Small intestine (tissue), 7 donors: ENCODE data around the gene PTK7. TPM values are rescaled to one million over a fixed set of nuclear protein-coding genes. Genes with fewer than 3 reads are reported as not detected.
A peak's percentile ranks its signal among the peaks of the same experiment; 100 is the strongest.

Experiments used
- DNase-seq, 2 donors: peaks; one replicate each; pipeline versions ENCODE4 v3.0.0 to v3.0.0-alpha.2; 2013
- FAIRE-seq: peaks from 2 replicates; lab custom pipeline; 2012; peaks lifted over from hg19 to GRCh38; lab: Jason Lieb, UNC
- H3K27ac ChIP-seq, 3 donors: one replicate each; pipeline ENCODE4 v1.5.1; 2013; ENCODE audit warnings: low read length in 2 of 3, mild to moderate bottlenecking in 2 of 3, control low read depth in 1 of 3, inconsistent platforms in 1 of 3, low read depth in 1 of 3, moderate library complexity in 1 of 3
- H3K27me3 ChIP-seq, 3 donors: one replicate each; pipeline ENCODE4 v1.6.1; 2013; ENCODE audit warnings: low read length in 3 of 3, inconsistent platforms in 1 of 3; ENCODE audit not compliant: control insufficient read depth in 3 of 3, insufficient read depth in 3 of 3
- H3K36me3 ChIP-seq, 3 donors: one replicate each; pipeline ENCODE4 v1.6.1; 2013; ENCODE audit warnings: low read length in 3 of 3, inconsistent platforms in 1 of 3, low read depth in 1 of 3, mild to moderate bottlenecking in 1 of 3, moderate library complexity in 1 of 3; ENCODE audit not compliant: control insufficient read depth in 3 of 3, insufficient read depth in 2 of 3
- H3K4me1 ChIP-seq, 3 donors: one replicate each; pipeline ENCODE4 v1.6.1; 2013; ENCODE audit warnings: low read length in 2 of 3, inconsistent platforms in 1 of 3, low read depth in 1 of 3, mild to moderate bottlenecking in 1 of 3, moderate library complexity in 1 of 3; ENCODE audit not compliant: control insufficient read depth in 3 of 3, insufficient read depth in 2 of 3
- H3K4me3 ChIP-seq, 3 donors: one replicate each; pipeline ENCODE4 v1.5.1; 2013; ENCODE audit warnings: low read length in 3 of 3, control low read depth in 1 of 3, inconsistent platforms in 1 of 3, low read depth in 1 of 3, mild to moderate bottlenecking in 1 of 3, moderate library complexity in 1 of 3
- H3K9me3 ChIP-seq, 2 donors: one replicate each; pipeline ENCODE4 v1.6.1; 2013; ENCODE audit warnings: low read depth in 1 of 2, low read length in 1 of 2; ENCODE audit not compliant: control insufficient read depth in 2 of 2, insufficient read depth in 1 of 2
- WGBS, 3 donors: extraction: QIAGEN DNeasy Blood & Tissue Kit; methylation state at CpG; one replicate each; pipeline ENCODE4 v1.1.7; 2013; 5-methylcytosine and 5-hydroxymethylcytosine counted together
- polyA plus RNA-seq, 4 donors: library from polyadenylated mRNA; stranded (reverse) in 3 of 4; unstranded in 1 of 4; fragments of 200-250 nt in 3 of 4; fragments of 120-200 nt in 1 of 4; gene quantifications; one replicate each; pipeline versions ENCODE4 v1.2.1 to v1.2.3, GENCODE V29; 2013
- donor health status: healthy with polysubstance abuse.
- donor health status: control.
- donor health status: control.
- donor health status: Bipolar disorder and iron deficiency.
- donor health status: healthy.

Gene PTK7
- polyA plus RNA-seq, 4 donors: 1.1 to 36.5 (median 6.9) TPM

DNA sequence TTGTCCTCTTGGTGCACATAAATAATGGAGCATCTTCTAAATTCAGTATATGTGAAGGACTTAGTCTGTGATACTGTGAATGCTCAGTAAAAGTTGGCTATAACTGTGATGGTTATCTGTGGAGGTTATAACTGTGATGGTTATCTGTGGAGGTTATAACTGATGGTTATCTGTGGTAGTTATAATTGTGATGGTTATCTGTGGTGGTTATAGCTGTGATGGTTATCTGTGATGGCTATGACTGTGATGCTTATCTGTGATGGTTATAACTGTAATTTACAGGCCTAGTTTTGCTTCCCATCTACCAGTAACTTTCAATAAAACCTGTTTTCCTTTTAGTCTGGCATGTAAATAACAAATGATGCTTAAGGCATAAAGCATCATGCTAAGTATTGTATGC, 16.5 kb downstream of the PTK7 start:
- FAIRE-seq (no peak), DNase-seq (no peak)
- H3K27me3 ChIP-seq: no peaks in the 10 kb centered on the region
- no peak overlapping the region for H3K4me3 ChIP-seq
- H3K9me3 ChIP-seq: no peaks in the 10 kb centered on the region
- peaks cover 0 to 2% (median 0%) of the 10 kb centered on the region in 3 donors for H3K36me3 ChIP-seq
- H3K27ac ChIP-seq: no peak overlapping the region
- H3K4me1 ChIP-seq: peaks cover 0 to 27% (median 0%) of the 10 kb centered on the region in 3 donors

DNA sequence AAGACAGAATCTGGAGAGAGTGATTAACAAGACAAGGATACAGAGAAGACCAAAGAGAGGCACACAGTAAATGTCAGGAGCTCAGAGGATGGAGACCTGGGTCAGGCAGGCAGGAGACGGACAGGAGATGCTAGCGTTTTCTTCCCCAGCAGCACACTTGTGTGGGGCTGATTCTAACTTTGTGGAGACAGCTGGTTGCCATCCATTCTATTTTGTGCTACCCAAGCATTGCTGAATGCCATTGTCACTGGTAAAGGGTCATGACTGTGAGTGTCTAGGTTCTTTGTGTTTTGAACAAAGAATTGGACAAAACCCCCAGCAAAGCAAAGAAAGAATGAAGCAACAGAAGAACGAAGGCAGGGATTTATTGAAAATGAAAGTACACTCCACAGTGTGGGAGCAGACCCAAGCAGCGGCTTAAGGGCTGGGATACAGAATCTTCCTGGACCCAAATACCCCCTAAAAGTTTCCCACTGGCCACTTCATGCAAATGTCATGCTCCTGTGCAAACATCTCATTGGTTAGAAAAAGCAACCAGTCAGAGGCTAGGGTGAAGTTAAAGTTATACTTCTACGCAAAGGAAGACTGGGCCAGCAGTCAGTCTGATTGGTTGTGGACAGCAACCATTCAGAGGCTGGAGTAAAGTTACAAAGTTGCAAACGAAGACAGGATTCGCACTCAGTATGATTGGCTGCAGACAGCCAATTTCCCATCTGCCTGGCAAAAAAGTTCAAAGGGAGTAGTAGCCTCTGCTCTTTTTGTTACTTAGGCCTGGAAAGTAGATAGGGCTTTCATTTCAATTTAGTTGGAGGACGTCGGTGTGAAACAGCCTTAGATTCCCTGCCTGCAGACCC, 17.5 kb downstream of the PTK7 start:
- Histone ChIP-seq H3K4me3 (peak overlapping the region in 2 of 3 donors; percentile 19 to 26), H3K27ac (peak overlapping the region in 2 of 3 donors; percentile 7 to 77)
- DNase-seq: peak in 1 of 2 donors; percentile 82

DNA sequence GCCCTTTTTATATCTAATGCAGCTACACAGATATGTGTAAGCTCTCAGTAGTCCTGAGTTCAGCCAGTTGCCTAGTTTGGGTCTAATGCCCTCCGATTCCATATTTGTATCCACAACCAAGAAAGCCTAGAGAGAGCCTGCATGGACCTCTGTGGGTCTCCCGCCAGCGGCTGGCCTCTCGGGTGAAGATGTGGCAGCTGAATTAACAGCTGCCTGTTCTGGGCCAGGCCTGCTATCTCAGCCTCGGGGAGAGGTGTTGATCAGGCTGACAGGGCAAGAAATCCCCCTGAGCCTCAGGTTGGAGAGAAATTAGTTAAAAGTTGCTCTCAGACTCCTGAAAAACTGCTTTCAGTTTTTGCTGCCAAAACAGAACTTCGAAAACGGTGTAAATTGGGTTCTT, 19.8 kb downstream of the PTK7 start:
- FAIRE-seq (no peak), DNase-seq (no peak)
- H3K36me3 ChIP-seq: peaks cover 0 to 2% (median 0%) of the 10 kb centered on the region in 3 donors
- no peak overlapping the region for H3K4me3 ChIP-seq
- peaks cover 0 to 12% (median 0%) of the 10 kb centered on the region in 3 donors for H3K4me1 ChIP-seq
- no peaks in the 10 kb centered on the region for H3K27me3 ChIP-seq
- no peak overlapping the region for H3K27ac ChIP-seq
- no peaks in the 10 kb centered on the region for H3K9me3 ChIP-seq
- 28 to 57% (median 41%) methylated on average over 7 of the region's 7 CpGs for WGBS, 3 donors

More for the DNA sequence above, 17.5 kb downstream of the PTK7 start:
- FAIRE-seq: no peak
- Histone ChIP-seq H3K36me3 (peaks cover 0 to 2% (median 0%) of the 10 kb centered on the region in 3 donors), H3K27me3 (no peaks in the 10 kb centered on the region), H3K4me1 (peaks cover 0 to 27% (median 0%) of the 10 kb centered on the region in 3 donors), H3K9me3 (no peaks in the 10 kb centered on the region)
- WGBS, 3 donors: 23 to 48% (median 35%) methylated on average over 9 of the region's 9 CpGs

DNA sequence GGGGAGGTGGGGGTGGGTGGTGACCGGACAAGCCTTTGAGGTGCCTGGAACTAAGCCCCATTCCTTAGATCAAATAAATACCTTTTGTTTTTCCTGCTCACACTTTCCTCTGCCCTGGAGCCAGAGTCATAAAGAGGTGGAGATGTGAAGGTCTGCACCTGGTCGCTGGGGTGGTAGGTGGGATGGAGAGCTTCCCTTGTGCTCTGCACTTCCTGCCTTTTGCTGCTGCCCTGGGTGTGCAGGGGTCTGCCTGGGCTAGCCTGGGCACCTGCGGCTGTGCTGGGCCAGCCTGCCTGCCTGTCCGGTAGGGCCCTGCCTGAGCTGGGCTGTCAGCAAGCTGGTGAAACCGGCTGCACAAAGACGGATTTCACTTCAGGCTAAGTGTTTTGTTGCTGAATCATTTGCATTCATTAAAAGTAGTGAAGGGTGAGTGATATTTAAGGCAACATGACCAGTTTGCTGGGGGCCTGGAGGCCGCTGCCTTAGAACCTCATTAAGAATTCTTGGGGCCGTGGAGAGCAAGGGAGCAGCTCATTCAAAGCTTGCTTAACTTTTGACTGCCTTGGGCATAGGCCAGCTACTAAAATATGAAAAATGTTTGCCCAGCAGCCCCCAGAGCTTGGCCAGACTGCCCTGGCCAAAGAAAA, 20.5 kb downstream of the PTK7 start:
- 36 to 43% (median 37%) methylated on average over 8 of the region's 8 CpGs for WGBS, 3 donors
- H3K4me1 ChIP-seq: peaks cover 0 to 12% (median 0%) of the 10 kb centered on the region in 3 donors
- no peak for FAIRE-seq
- H3K9me3 ChIP-seq: no peaks in the 10 kb centered on the region
- no peak for DNase-seq
- H3K4me3 ChIP-seq: no peak overlapping the region
- H3K27me3 ChIP-seq: no peaks in the 10 kb centered on the region
- H3K27ac ChIP-seq: peak overlapping the region in 1 of 3 donors; percentile 21
- H3K36me3 ChIP-seq: peaks cover 0 to 2% (median 0%) of the 10 kb centered on the region in 3 donors

DNA sequence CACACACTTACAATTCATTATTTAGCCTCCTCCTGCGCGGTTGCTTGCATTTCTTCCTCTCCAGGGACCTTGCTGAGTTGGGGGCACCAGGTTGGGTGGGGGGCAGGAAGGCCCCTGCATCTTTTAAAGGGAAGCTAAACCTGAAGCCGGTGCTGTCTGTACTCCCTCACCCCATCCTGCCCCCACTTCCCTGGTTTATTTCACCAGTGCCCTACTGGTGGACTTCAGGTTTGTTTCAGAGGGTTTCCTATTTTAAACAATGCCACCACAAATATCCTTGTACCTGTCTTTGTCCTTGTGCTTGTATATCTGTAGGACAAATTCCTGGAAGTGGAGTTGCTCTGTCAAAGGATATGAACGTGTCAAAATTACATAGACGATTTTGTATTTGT, 21.0 kb downstream of the PTK7 start:
- Histone ChIP-seq H3K9me3 (no peaks in the 10 kb centered on the region), H3K36me3 (peaks cover 0 to 2% (median 0%) of the 10 kb centered on the region in 3 donors), H3K4me1 (peaks cover 0 to 12% (median 0%) of the 10 kb centered on the region in 3 donors), H3K4me3 (no peak overlapping the region), H3K27ac (no peak overlapping the region), H3K27me3 (no peaks in the 10 kb centered on the region)
- FAIRE-seq: no peak
- WGBS, 3 donors: 58 to 72% (median 69%) methylated on average over 5 of the region's 5 CpGs
- DNase-seq: no peak

DNA sequence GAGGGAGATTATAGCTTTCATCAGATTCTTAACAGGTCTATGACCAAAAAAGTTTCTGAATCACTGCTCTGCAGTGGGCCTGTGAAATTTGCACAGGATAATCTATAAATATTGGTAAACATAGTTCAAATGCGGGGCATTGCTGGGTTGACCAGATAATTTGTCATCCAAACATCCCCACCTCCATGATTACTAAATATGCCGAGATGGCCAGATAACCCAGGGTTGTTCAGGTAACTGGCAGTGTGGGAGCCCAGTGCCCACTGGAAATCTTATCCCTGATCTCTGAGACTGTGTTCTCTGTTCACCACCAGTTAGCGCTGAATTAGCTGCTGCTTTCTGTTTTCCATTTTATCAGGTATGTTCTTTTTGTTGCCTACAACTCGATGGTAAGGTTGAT, 21.4 kb downstream of the PTK7 start:
- FAIRE-seq (no peak), DNase-seq (no peak)
- Histone ChIP-seq H3K9me3 (no peaks in the 10 kb centered on the region), H3K4me3 (no peak overlapping the region), H3K27me3 (no peaks in the 10 kb centered on the region), H3K36me3 (peaks cover 0 to 2% (median 0%) of the 10 kb centered on the region in 3 donors), H3K4me1 (peaks cover 0 to 12% (median 0%) of the 10 kb centered on the region in 3 donors), H3K27ac (no peak overlapping the region)
- 69 to 89% (median 79%) methylated on average over 4 of the region's 4 CpGs for WGBS, 3 donors

DNA sequence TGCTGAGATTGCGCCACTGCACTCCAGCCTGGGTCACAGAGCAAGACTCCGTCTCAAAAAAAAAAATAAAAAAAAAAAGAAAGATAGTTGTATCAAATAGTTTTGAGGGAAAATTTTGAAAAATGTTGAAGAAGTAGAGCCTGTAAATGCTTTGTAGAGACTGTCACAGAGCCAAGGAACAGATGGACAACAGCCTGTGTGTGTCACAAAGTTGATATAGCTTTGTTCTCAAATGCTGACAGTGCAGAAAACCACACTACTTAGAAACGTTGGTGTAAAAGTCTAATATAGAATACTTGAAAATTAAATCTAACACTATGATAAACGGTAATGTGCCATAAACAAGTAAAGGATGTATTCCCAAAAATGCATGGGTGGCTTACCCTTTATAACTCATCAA, 25.4 kb downstream of the PTK7 start:
- no peak for FAIRE-seq
- DNase-seq: no peak

DNA sequence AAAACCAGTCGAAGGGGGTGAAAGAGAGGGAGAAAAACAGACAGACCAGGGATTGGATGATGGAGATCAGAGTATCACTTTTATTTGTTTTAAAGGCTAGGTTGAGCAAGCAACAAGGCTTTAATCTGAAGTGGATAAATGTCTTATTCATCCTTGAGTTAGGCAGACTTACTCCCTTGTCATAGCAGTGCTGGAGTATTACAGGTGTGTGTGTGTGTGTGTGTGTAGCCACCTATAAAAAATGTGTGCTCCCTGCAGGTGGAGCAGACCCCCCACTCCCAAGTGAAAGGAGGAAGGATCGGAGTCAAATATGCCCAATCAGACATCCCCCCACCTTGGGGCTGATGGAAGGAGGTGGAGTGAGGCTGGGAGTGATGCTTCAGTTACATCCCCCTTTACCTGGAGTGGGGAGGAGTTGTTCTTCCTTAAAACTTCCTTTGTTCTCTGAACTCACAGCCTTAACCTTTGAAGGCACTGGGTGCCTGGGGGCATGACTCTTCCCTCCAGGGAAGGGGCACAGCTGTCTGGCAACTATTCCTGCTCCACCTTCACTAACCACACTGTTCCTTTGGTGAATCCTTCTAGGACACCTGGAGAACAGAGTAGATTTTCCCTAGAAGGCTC, 27.3 kb downstream of the PTK7 start:
- 56 to 80% (median 80%) methylated on average over 2 of the region's 2 CpGs for WGBS, 3 donors
- H3K36me3 ChIP-seq: no peaks in the 10 kb centered on the region
- H3K4me1 ChIP-seq: no peaks in the 10 kb centered on the region
- H3K27ac ChIP-seq: no peak overlapping the region
- H3K27me3 ChIP-seq: no peaks in the 10 kb centered on the region
- no peak overlapping the region for H3K4me3 ChIP-seq
- H3K9me3 ChIP-seq: no peaks in the 10 kb centered on the region
- FAIRE-seq (no peak), DNase-seq (no peak)

More for the DNA sequence above, 25.4 kb downstream of the PTK7 start:
- no peaks in the 10 kb centered on the region for H3K9me3 ChIP-seq
- peaks cover 0 to 2% (median 0%) of the 10 kb centered on the region in 3 donors for H3K36me3 ChIP-seq
- H3K27ac ChIP-seq: no peak overlapping the region
- no peak overlapping the region for H3K4me3 ChIP-seq
- no peaks in the 10 kb centered on the region for H3K27me3 ChIP-seq
- WGBS, 3 donors: 66 to 77% (median 75%) methylated on average over 4 of the region's 4 CpGs
- peaks cover 0 to 1% (median 0%) of the 10 kb centered on the region in 3 donors for H3K4me1 ChIP-seq
